Endometrial microvascular endothelial cells (primary cell): ENCODE measurements around the gene APOBEC2. TPM values are rescaled to one million over a fixed set of nuclear protein-coding genes. Genes with fewer than 3 reads are reported as not detected.

ENCODE experiments used
- in situ Hi-C: cut with HindIII; loops from 2 replicates; pipeline ENCODE4 v1.10.0; 2017; ENCODE audit warnings: low sequenced_read_pairs, low pct_unique_long_range_greater_than_20kb; ENCODE audit errors: inconsistent ontology term
- total RNA-seq: library from RNA; depleted of rRNA; stranded (reverse); fragments of >200 nt; gene quantifications from one replicate; pipeline ENCODE4 v1.2.3, GENCODE V29; 2015; ENCODE audit errors: inconsistent ontology term

The APOBEC2 gene
- total RNA-seq, 1 donor from 2014 or later = not detected

GRCh38 chr6:41075651-41076626, 22.9 kb downstream of the APOBEC2 start:
- in situ Hi-C loops = no loop called here

DNA sequence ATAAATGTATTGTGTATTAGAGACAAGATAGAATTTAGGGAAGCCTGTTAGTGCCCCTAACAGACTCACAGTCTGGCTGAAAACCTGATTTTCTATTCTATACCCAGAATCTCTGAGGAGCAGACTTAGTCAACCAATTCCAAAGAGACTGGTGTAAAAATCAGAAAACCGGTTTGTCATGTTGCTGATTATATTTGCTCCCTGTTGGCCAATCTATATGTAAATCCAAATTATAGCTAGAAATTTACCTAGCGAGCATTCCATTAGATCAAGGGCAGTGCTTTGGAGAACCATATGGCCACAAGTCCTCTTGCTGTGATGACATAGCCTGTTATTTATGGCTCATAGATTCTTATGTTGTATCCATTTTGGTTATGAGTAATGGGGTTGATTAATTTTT, 24.5 kb downstream of the APOBEC2 start:
- in situ Hi-C loops = no loop called here

- in situ Hi-C loops = no loop called here
Observed at GRCh38 chr6:41078101-41078500, 25.1 kb downstream of the APOBEC2 start.

DNA sequence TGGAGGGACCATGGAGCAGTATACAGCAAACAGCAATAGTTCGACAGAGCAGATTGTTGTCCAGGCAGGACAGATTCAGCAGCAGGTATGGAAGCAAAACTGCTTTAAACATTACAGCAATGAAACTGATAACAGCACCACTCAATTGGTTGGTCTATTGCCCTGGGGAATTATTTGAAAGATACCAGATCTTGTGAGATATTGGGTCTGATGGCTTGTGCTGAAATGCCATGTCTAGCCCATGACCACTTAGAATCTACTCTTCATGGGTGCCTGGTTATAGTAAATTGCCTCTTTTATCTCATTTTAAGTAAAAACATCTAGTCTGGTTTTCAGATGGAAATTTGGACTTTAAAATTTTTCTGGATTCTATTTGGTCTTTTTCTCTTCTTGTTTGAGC, 26.1 kb downstream of the APOBEC2 start:
- in situ Hi-C loops = no loop called here

DNA sequence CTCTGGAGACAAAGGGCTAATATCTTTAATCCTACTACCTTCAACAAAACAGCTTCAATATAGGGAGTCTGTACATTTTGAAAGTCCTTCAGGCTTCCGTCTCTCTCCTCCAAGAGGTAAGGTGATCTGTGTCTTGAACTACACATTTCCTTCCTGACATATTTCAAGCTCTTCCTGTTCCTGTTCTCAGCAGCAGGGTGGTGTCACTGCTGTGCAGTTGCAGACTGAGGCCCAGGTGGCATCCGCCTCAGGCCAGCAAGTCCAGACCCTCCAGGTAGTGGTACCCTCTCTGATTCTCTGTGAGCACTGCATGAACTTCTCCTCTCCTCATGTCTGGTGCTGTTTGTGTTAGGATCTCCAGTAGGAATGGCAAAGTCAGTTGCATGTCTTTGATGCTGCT, 27.6 kb downstream of the APOBEC2 start:
- in situ Hi-C loops = no loop called here

DNA sequence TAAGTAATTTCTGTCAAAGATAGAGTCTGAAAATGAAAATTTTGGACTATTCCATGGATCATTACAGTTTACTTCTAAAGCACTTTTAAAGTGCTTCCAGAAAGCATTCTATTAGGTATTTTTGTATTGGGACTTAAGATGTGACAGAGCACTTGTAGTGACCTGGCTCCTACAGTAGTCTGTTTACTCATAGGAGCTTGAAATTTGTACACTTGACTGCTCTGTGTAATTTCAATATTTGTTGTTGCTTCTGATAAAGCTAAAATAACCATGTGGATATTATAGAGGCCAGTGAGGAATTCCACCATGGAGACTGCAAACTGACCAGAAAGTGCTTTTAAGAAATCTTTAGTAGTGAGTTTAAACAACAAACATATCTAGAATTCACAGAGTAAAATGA, 30.1 kb downstream of the APOBEC2 start:
- in situ Hi-C loops = no loop called here

- in situ Hi-C loops = no loop called here
Observed at GRCh38 chr6:41085182-41085581, 32.2 kb downstream of the APOBEC2 start.

DNA sequence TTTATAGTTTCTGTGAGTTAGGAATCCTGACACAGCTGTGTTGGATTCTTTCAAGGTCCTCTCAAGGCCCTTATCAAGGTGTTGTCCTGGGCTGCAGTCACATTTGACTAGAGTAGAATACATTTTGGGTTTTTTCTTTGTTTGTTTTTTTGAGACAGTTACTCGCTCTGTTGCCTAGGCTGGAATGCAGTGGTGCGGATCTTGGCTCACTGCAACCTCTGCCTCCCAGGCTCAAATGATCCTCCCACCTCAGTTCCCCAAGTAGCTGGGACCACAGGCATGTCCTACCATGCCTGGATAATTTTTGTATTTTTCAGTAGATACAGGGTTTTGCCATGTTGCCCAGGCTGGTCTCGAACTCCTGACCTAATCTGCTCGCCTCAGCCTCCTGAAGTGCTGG, 35.4 kb downstream of the APOBEC2 start:
- in situ Hi-C loops = no loop called here

DNA sequence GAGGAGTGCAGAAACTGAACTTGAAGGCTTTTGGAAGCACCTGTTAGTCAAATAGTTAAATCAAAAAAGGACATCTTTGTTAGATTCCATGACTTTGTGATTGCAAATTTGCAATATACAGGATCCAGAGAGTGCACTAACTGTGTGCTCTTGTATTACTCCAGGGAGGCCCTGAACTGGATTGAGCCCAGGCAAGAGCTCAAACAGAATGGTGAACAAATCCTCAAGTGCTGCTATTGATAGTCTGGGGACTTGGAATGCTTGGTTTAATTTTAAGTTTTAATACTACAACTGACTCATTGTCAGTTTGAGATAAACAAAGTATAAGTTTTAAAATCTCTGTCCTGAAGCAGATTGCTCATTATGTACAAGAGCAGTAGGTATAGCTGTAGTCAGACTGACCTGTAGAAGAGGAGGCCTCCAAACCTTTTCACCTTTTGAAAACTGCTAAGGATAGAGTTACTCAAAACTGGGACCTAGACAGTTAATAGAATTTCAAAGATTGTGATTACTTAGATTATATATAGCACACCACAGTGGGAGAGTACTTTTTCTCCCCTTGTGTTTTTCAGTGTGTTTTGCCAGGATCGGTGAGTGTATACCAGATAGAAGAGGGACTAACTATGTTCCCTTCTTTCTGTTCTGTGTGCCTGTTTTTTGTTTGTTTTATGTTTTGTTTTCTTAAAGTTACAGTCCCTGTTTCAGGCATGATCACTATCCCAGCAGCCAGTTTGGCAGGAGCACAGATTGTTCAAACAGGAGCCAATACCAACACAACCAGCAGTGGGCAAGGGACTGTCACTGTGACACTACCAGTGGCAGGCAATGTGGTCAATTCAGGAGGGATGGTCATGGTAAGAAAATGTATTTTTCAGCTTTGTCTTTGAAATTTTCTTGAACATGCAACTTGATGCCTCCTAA, 38.1 kb downstream of the APOBEC2 start:
- in situ Hi-C loops = no loop called here

- in situ Hi-C loops = no loop called here
Observed at GRCh38 chr6:41092421-41093140, 39.6 kb downstream of the APOBEC2 start.

DNA sequence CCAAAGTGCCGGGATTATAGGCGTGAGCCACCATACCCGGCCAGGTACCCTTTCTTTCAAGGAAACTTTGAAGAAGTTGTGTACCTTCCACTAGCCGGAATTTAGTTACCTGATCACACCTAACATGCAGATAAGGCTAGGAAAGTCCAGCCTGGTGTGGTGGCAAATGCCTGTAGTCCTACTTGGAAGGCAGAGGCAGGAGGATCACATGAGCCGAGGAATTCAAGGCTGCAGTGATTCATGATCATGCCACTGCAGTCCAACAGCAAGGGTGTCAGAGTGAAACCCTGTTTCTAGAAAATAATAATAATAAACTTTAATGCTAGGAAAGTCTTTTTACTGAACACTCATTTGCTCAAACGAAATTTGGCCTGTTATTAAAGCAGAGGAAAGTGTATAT, 40.7 kb downstream of the APOBEC2 start:
- in situ Hi-C loops = no loop called here

DNA sequence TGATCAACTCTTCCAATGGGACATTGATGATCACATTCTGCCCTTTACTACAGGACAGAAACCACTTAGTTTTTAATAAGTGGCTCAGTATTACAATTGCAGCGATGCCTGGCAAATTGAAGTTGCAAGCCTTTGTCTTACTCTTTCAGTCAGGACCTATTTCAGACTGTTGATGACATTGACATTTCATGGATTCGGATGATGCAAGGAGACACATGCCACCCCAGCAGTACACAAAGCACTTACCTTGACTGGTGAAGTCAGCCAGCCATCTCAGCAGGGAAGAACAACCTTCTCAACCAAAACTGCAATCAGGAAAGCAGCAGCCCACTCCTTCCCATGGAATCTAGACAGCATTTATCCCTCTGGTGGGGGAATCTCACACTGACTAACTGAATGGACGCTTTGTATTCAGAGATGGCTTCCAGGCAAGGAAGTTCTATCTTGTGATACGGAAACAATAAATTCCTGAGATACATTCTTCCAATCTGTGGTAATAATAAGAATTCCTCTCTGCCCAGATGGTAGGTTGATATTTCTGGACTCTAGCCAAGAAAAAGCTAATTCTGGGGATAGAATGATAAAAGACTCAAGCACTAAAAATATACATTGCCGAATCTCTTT, 44.6 kb downstream of the APOBEC2 start:
- in situ Hi-C loops = no loop called here

- in situ Hi-C loops = no loop called here
Observed at GRCh38 chr6:41098366-41098765, 45.4 kb downstream of the APOBEC2 start.

- in situ Hi-C loops = no loop called here
Observed at GRCh38 chr6:41100871-41101287, 47.9 kb downstream of the APOBEC2 start.

GRCh38 chr6:41103847-41104246, 50.8 kb downstream of the APOBEC2 start:
- in situ Hi-C loops = no loop called here

DNA sequence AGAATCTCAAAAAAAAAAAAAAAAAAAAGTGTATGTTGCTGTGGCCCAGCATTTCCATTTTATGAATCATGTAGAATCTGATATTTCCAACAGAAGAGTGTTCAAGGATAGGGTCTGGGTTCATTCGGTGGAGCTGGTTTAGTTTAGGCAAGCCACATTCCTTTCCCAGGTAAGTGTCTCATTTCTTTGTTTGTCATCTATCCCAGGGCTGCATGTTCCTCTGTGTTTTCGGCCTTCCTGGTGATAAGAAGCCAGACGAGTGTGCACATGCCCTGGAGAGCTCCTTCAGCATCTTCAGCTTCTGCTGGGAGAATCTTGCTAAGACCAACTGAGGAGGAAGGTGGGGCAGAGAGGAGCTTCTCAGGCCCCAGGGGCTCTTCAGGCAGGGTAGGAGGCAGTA, 58.0 kb downstream of the APOBEC2 start:
- in situ Hi-C loops = no loop called here
